GM21737 (cell line): Measurements from ENCODE around the gene PXYLP1.
"Not testable (repeated sequence)": the region's sequence is repeated elsewhere in the genome, so short reads cannot be mapped to it uniquely, and the experiment has no call there.

ENCODE experiments used
- ATAC-seq: cut with Tn5 transposase; IDR thresholded peaks from one replicate; pipeline ENCODE4 v1.9.1; 2021; ENCODE audit warnings: mild to moderate bottlenecking, moderate library complexity; ENCODE audit not compliant: unreplicated experiment

The PXYLP1 gene

GRCh38 chr3:141231101-141231951 is at the start of gene PXYLP1:
Gene PXYLP1 (plus strand): TSS chr3:141231825. CDS start chr3:141260176, 28,351 bp downstream.
- ATAC-seq, result peak; percentile 97

- ATAC-seq, result no peak
Observed at GRCh38 chr3:141183606-141184005, 48.0 kb upstream of the PXYLP1 start.

- no peak for ATAC-seq
Observed at GRCh38 chr3:141184430-141184829, 47.2 kb upstream of the PXYLP1 start.

GRCh38 chr3:141191097-141191749 is 40.4 kb upstream of the PXYLP1 start:
- no peak for ATAC-seq

- peak; percentile 99 for ATAC-seq
Observed at GRCh38 chr3:141192345-141192744, 39.3 kb upstream of the PXYLP1 start.

GRCh38 chr3:141193066-141193830 is 38.4 kb upstream of the PXYLP1 start:
- no peak for ATAC-seq

GRCh38 chr3:141201122-141201521 is 30.5 kb upstream of the PXYLP1 start:
- no peak for ATAC-seq

- ATAC-seq, result no peak
Observed at GRCh38 chr3:141202682-141203081, 28.9 kb upstream of the PXYLP1 start.

GRCh38 chr3:141203866-141204265 is 27.8 kb upstream of the PXYLP1 start:
- no peak for ATAC-seq

GRCh38 chr3:141204343-141204742 is 27.3 kb upstream of the PXYLP1 start:
- ATAC-seq, result no peak

GRCh38 chr3:141211306-141211705 is 20.3 kb upstream of the PXYLP1 start:
- not testable (repeated sequence) for ATAC-seq

- ATAC-seq, result no peak
Observed at GRCh38 chr3:141212101-141212500, 19.5 kb upstream of the PXYLP1 start.

GRCh38 chr3:141212555-141212954 is 19.1 kb upstream of the PXYLP1 start:
- no peak for ATAC-seq

GRCh38 chr3:141216975-141217374 is 14.7 kb upstream of the PXYLP1 start:
- no peak for ATAC-seq

- no peak for ATAC-seq
Observed at GRCh38 chr3:141217389-141217788, 14.2 kb upstream of the PXYLP1 start.

GRCh38 chr3:141218162-141218835 is 13.3 kb upstream of the PXYLP1 start:
- ATAC-seq, result no peak

GRCh38 chr3:141218926-141219325 is 12.7 kb upstream of the PXYLP1 start:
- no peak for ATAC-seq

- ATAC-seq, result no peak
Observed at GRCh38 chr3:141223673-141224166, 7.9 kb upstream of the PXYLP1 start.

GRCh38 chr3:141225939-141226338 is 5.7 kb upstream of the PXYLP1 start:
- ATAC-seq, result no peak

- ATAC-seq, result no peak
Observed at GRCh38 chr3:141227216-141227615, 4.4 kb upstream of the PXYLP1 start.

GRCh38 chr3:141227752-141228151 is 3.9 kb upstream of the PXYLP1 start:
- ATAC-seq, result no peak
